ENCODE data around the gene KRTAP5-4.
"Not testable (repeated sequence)": the region's sequence is repeated elsewhere in the genome, so short reads cannot be mapped to it uniquely, and the experiment has no call there.

Gene KRTAP5-4

DNA sequence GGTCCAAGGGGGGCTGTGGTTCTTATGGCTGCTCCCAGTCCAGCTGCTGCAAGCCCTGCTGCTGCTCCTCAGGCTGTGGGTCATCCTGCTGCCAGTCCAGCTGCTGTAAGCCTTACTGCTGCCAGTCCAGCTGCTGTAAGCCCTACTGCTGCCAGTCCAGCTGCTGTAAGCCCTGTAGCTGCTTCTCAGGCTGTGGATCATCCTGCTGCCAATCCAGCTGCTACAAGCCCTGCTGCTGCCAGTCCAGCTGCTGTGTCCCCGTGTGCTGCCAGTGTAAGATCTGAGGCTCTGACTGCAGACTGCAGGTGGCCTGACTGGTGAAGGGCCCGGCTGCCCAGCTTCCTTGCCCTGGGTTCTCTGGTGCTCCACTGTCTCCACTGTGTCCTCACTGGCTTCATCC is 8.3 kb upstream of the KRTAP5-4 start:
- Mint-ChIP-seq H3K27me3 (peaks cover 23% of the 10 kb centered on the region), H3K9me3 (no peaks in the 10 kb centered on the region), H3K4me1 (peaks cover 9% of the 10 kb centered on the region), H3K27ac (no peak overlapping the region), H3K4me3 (no peak overlapping the region), H3K36me3 (no peaks in the 10 kb centered on the region)

DNA sequence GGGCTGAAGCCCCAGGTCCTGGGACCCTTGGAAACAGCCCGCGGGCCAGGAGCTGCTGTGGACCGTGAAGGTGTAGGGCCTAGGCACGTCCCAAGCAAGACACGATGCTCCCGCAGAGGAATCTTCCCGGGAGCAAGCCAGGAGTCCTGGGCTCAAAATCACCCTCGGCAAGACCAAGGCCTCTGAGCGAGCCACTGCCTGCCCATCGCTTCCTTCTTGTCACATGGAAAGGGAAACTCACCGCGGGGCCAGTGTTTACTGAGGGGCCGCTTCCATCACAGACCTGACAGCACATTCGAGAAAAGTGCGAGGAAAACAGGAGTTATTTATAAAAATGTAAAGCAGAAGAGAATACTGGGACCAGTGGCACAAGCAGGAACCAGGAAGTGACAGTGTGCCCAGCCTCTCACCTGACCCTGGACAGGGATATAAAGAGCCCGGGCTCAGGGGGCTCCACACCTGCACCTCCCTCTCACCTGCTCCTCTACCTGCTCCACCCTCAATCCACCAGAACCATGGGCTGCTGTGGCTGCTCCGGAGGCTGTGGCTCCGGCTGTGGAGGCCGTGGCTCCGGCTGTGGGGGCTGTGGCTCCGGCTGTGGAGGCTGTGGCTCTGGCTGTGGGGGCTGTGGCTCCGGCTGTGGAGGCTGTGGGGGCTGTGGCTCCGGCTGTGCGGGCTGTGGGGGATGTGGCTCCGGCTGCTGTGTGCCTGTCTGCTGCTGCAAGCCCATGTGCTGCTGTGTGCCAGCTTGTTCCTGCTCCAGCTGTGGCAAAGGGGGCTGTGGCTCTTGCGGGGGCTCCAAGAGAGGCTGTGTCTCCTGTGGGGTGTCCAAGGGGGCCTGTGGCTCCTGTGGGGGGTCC is 7.6 kb upstream of the KRTAP5-4 start, which contains the start of gene KRTAP5-5:
Gene KRTAP5-5 (plus strand): TSS at position 450 of the 860 bp plus-strand sequence. CDS start 66 bp downstream, at position 516.
- H3K4me3 Mint-ChIP-seq = no peak within 1 kb of the TSS
- peaks cover 9% of the 10 kb centered on the region for H3K4me1 Mint-ChIP-seq
- peaks cover 21% of the 10 kb centered on the region for H3K27me3 Mint-ChIP-seq
- no peaks in the 10 kb centered on the region for H3K36me3 Mint-ChIP-seq
- H3K9me3 Mint-ChIP-seq = no peaks in the 10 kb centered on the region
- no peak within 1 kb of the TSS for H3K27ac Mint-ChIP-seq

GRCh38 chr11:1628506-1629325 is 6.8 kb upstream of the KRTAP5-4 start:
- H3K36me3 Mint-ChIP-seq = no peaks in the 10 kb centered on the region
- H3K9me3 Mint-ChIP-seq = no peaks in the 10 kb centered on the region
- H3K27ac Mint-ChIP-seq = no peak overlapping the region
- H3K4me3 Mint-ChIP-seq = no peak overlapping the region
- H3K4me1 Mint-ChIP-seq = peaks cover 9% of the 10 kb centered on the region
- peaks cover 21% of the 10 kb centered on the region for H3K27me3 Mint-ChIP-seq

DNA sequence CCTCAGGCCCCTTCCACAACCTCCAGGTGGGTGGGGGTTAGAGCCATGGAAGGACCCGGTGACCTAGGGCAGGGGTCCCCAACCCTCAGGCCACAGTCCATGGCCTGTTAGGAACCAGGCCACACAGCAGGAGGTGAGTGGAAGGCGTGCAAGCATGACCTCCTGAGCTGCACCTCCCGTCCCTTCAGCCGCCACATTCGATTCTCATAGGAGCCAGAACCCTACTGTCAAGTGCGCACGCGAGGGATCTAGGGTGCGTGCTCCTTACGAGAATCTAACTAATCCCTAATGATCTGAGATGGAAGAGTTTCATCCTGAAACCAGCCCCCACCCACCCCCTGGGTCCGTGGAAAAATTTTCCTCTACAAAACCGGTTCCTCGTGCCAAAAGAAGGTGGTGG is 3.6 kb upstream of the KRTAP5-4 start:
- Mint-ChIP-seq H3K9me3 (no peaks in the 10 kb centered on the region), H3K4me1 (peaks cover 6% of the 10 kb centered on the region), H3K4me3 (no peak overlapping the region), H3K36me3 (no peaks in the 10 kb centered on the region), H3K27me3 (peaks cover 6% of the 10 kb centered on the region), H3K27ac (no peak overlapping the region)

- Mint-ChIP-seq H3K27ac (no peak overlapping the region), H3K9me3 (no peaks in the 10 kb centered on the region), H3K4me3 (no peak overlapping the region), H3K4me1 (peaks cover 5% of the 10 kb centered on the region), H3K27me3 (peaks cover 4% of the 10 kb centered on the region), H3K36me3 (no peaks in the 10 kb centered on the region)
Observed at GRCh38 chr11:1624621-1625020, 2.7 kb upstream of the KRTAP5-4 start.

- no peaks in the 10 kb centered on the region for H3K9me3 Mint-ChIP-seq
- peaks cover under 1% of the 10 kb centered on the region for H3K27me3 Mint-ChIP-seq
- no peaks in the 10 kb centered on the region for H3K36me3 Mint-ChIP-seq
- H3K27ac Mint-ChIP-seq = no peak overlapping the region
- H3K4me1 Mint-ChIP-seq = peaks cover 4% of the 10 kb centered on the region
- no peak overlapping the region for H3K4me3 Mint-ChIP-seq
Observed at GRCh38 chr11:1623716-1624115, 1.8 kb upstream of the KRTAP5-4 start.

DNA sequence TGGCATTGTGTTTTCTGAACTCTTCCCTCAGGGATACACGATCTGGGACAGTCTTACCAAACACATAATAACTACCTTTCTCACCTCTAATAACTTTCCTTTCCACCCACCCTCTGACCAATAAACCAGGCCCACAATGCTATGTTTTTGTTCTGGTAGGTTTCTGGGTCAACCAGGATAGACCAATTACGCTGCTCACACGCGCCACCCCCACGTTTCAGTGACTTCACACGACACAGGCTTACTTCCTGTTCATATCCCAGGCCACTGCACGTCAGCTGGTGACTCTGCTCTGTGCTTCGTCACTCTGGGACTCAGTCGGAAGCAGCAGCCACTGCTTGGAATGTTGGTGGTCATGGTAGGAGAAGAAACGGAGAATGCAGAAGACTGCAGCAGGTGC is 2.5 kb downstream of the KRTAP5-4 start:
- Mint-ChIP-seq H3K27ac (no peak overlapping the region), H3K36me3 (no peaks in the 10 kb centered on the region), H3K4me1 (peaks cover 3% of the 10 kb centered on the region), H3K27me3 (peaks cover 9% of the 10 kb centered on the region), H3K4me3 (no peak overlapping the region), H3K9me3 (no peaks in the 10 kb centered on the region)

DNA sequence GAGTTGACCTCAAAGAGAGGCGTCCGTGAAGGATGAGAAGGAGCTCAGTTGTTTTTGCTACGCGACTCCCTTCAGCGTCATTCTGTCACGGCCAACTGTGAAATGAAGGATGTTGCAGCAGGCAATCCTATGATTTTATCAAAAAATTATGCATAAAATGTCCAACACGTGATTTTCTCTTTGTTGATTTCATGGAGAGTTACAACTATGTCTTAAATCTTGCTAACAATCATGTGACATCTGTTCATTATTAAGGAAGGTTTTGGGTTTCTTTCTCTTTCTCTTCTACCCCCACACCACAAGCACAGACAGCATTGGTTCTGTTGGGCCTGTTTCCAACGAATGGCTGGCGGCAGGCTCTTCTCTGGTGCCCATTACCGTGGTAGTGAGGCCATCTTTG is 3.7 kb downstream of the KRTAP5-4 start:
- Mint-ChIP-seq H3K9me3 (no peaks in the 10 kb centered on the region), H3K27me3 (peaks cover 9% of the 10 kb centered on the region), H3K36me3 (no peaks in the 10 kb centered on the region), H3K4me1 (peaks cover 3% of the 10 kb centered on the region), H3K4me3 (no peak overlapping the region), H3K27ac (no peak overlapping the region)

- no peaks in the 10 kb centered on the region for H3K9me3 Mint-ChIP-seq
- H3K27me3 Mint-ChIP-seq = peaks cover 6% of the 10 kb centered on the region
- H3K4me1 Mint-ChIP-seq = no peaks in the 10 kb centered on the region
- H3K36me3 Mint-ChIP-seq = no peaks in the 10 kb centered on the region
- H3K4me3 Mint-ChIP-seq = no peak within 1 kb of the TSS
- H3K27ac Mint-ChIP-seq = no peak within 1 kb of the TSS
Observed at GRCh38 chr11:1608363-1608762, 13.6 kb downstream of the KRTAP5-4 start, which contains the start of gene KRTAP5-3. KRTAP5-3 (minus strand) TSS chr11:1608463; CDS start chr11:1608385, 78 bp downstream.

- not testable (repeated sequence) for H3K27ac Mint-ChIP-seq, H3K4me1 Mint-ChIP-seq, H3K9me3 Mint-ChIP-seq, H3K36me3 Mint-ChIP-seq, H3K4me3 Mint-ChIP-seq, H3K27me3 Mint-ChIP-seq
Observed at GRCh38 chr11:1607901-1608300, 14.0 kb downstream of the KRTAP5-4 start.

DNA sequence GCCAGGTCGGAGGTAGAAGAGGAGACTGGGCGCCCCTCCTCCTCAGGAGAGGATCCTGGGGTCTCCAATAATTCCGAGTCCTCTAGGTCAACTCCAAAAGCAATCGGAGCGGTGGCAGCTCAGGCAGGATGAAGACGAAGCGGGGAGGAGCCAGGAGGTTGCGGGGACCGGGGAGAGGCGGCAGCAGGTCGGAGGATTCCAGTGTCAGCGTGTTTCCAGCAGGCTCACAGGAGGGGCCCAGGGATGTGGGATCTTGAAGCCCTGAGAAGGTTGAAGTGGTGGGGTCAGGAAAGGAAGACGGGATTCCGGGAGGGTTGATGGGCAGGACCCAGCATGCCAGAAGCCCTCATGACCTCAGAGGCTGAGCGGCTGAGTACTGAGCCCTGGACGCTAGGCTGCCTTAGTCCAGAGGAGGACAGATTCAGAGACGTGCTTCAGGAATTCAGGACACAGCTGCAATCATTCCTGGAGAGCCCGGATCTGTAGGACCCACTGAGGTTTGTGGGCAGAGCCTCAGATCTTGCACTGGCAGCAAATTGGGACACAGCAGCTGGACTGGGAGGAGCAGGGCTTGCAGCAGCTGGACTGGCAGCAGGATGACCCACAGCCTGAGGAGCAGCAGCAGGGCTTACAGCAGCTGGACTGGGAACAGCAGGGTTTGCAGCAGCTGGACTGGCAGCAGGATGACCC is 14.6 kb downstream of the KRTAP5-4 start:
- H3K27me3 Mint-ChIP-seq, H3K36me3 Mint-ChIP-seq, H3K9me3 Mint-ChIP-seq, H3K27ac Mint-ChIP-seq, H3K4me1 Mint-ChIP-seq, H3K4me3 Mint-ChIP-seq: not testable (repeated sequence)

DNA sequence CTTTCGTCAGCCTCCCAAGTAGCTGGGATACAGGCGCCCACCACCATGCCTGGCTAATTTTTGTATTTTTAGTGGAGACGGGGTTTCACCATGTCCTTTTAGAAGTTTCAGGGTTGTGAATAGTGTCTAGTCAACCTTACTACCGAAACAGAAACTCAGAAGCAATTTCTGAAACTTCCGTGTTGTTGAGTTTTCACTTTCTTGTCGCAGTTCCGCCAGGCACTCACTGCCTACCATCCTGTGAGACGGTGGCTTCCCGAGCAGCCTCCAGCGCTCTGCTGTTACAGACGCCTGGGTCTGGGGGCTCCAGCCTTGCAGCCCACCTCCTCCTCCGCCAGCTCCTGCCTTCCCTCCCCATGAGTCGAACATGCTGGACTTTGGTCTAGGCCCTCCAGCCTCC is 16.0 kb downstream of the KRTAP5-4 start:
- not testable (repeated sequence) for H3K27ac Mint-ChIP-seq, H3K4me1 Mint-ChIP-seq, H3K27me3 Mint-ChIP-seq, H3K9me3 Mint-ChIP-seq, H3K4me3 Mint-ChIP-seq, H3K36me3 Mint-ChIP-seq

- Mint-ChIP-seq H3K9me3 (no peaks in the 10 kb centered on the region), H3K27me3 (peaks cover 3% of the 10 kb centered on the region), H3K4me1 (no peaks in the 10 kb centered on the region), H3K36me3 (no peaks in the 10 kb centered on the region), H3K4me3 (no peak overlapping the region), H3K27ac (no peak overlapping the region)
Observed at GRCh38 chr11:1604711-1605110, 17.2 kb downstream of the KRTAP5-4 start.

DNA sequence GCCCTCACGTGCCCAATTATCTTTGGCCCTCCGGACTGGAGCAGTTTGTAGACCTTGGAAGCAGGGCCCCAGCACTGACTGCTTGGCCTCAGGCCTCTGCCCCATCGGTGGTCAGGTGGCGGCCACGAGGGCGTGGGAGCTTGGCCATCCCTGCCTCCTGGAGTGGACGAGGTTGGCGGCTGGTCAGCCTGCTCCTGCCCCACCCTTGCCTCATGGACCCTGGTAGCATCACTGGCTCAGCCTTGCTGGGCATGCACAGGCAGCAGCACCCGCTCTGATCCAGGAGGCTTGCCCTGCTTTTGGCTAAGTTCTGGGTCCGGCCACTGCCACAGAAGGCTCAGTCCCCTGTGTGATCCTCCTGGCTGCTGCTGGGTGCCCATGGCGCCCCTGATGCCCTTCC is 17.8 kb downstream of the KRTAP5-4 start:
- H3K36me3 Mint-ChIP-seq = no peaks in the 10 kb centered on the region
- peaks cover 3% of the 10 kb centered on the region for H3K27me3 Mint-ChIP-seq
- H3K4me1 Mint-ChIP-seq = no peaks in the 10 kb centered on the region
- H3K4me3 Mint-ChIP-seq = no peak overlapping the region
- no peaks in the 10 kb centered on the region for H3K9me3 Mint-ChIP-seq
- H3K27ac Mint-ChIP-seq = no peak overlapping the region

DNA sequence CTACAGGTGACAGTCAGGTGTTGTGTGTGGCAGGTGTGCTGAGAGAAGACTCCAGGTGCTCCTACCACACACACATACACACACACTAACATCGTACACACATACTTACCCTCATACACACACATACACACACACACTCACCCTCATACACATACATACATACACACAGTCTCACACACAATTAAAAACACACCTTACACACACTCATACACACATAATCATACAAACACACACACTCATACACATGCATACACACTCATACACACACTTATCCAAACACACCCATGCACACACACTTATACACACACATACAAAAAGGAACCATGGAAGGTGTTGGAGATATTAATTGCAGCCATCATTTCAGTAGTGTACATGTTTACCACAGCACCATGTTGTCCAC is 18.3 kb downstream of the KRTAP5-4 start:
- Mint-ChIP-seq H3K36me3 (no peaks in the 10 kb centered on the region), H3K27me3 (peaks cover 3% of the 10 kb centered on the region), H3K4me1 (no peaks in the 10 kb centered on the region), H3K9me3 (no peaks in the 10 kb centered on the region), H3K4me3 (no peak overlapping the region), H3K27ac (no peak overlapping the region)

- H3K4me3 Mint-ChIP-seq, H3K4me1 Mint-ChIP-seq, H3K9me3 Mint-ChIP-seq, H3K27ac Mint-ChIP-seq, H3K27me3 Mint-ChIP-seq, H3K36me3 Mint-ChIP-seq: not testable (repeated sequence)
Observed at GRCh38 chr11:1601663-1602062, 20.3 kb downstream of the KRTAP5-4 start.
